Keratinocyte (primary cell): ENCODE measurements around the gene SBNO2.

ENCODE experiments used
- CTCF ChIP-seq, 3 experiments: IDR thresholded peaks in 1 of 3; conservative IDR thresholded peaks in 1 of 3; optimal IDR thresholded peaks in 1 of 3; 2 replicates in 2 of 3; 3 replicates in 1 of 3; pipeline versions ENCODE3 to v1.5.1; 2011; ENCODE audit warnings: low read length in 3 of 3, mild to moderate bottlenecking in 3 of 3, moderate library complexity in 2 of 3, control low read depth in 1 of 3, inconsistent platforms in 1 of 3; ENCODE audit not compliant: insufficient read depth in 2 of 3; ENCODE audit errors: extremely low read depth in 1 of 3
- EZH2 ChIP-seq: IDR thresholded peaks from one replicate; pipeline ENCODE4 v1.6.1; 2012; ENCODE audit warnings: inconsistent platforms, mild to moderate bottlenecking, low read length, moderate library complexity

- TF ChIP-seq CTCF (optimal IDR thresholded peaks at IDR 0.05 in 1 of 3, IDR thresholded peaks at IDR 0.05 in 1 of 3, conservative IDR thresholded peaks at IDR 0.05 in 1 of 3; ENCODE audit: extremely low read depth in 1 of 3, insufficient read depth in 2 of 3, low read length in 3 of 3) (no peak), EZH2 (no peak)
Measured at GRCh38 chr19:1082928-1083816, 90.9 kb downstream of the SBNO2 start.
